ENCODE results near the gene CCDC159. TPM values are rescaled to one million over a fixed set of nuclear protein-coding genes. Genes with fewer than 3 reads are reported as not detected.
"Not testable (repeated sequence)": the region's sequence is repeated elsewhere in the genome, so short reads cannot be mapped to it uniquely, and the experiment has no call there.

Gene CCDC159
- total RNA-seq, 1 donor from 2014 or later = 22.3 TPM

DNA sequence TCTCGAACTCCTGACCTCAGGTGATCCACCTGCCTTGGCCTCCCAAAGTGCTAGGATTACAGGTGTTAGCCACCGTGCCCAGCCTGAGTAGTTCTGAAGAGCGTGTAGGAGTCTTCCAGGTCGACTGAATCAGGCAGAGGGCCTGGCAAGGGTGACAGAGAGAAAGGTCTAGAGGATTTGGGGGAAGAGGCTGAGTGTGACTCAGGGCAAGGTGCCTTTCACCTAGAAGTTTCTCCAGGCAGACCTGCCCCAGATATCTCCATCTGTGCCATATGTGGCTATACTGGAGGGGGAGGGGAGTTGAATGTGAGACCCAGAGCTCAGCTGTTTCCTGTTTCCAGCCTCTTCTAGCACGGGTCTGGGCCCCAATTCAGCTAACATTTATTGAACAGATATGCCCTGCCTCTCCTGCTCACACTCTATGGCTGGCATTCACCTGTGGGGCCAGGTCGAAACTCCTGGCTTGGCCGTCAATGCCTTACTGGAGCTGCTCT is 1.3 kb downstream of the CCDC159 start:
- H3K4me3 Mint-ChIP-seq (ENCODE audit: unreplicated experiment) = peak overlapping the region; percentile 56
- TF ChIP-seq, protein P1, sequence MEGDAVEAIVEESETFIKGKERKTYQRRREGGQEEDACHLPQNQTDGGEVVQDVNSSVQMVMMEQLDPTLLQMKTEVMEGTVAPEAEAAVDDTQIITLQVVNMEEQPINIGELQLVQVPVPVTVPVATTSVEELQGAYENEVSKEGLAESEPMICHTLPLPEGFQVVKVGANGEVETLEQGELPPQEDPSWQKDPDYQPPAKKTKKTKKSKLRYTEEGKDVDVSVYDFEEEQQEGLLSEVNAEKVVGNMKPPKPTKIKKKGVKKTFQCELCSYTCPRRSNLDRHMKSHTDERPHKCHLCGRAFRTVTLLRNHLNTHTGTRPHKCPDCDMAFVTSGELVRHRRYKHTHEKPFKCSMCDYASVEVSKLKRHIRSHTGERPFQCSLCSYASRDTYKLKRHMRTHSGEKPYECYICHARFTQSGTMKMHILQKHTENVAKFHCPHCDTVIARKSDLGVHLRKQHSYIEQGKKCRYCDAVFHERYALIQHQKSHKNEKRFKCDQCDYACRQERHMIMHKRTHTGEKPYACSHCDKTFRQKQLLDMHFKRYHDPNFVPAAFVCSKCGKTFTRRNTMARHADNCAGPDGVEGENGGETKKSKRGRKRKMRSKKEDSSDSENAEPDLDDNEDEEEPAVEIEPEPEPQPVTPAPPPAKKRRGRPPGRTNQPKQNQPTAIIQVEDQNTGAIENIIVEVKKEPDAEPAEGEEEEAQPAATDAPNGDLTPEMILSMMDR (IDR thresholded peaks at IDR 0.05; ENCODE audit: unreplicated experiment) = no peak
- H3K27ac Mint-ChIP-seq (ENCODE audit: unreplicated experiment) = peak overlapping the region; percentile 64
- peaks cover 14% of the 10 kb centered on the region for H3K27me3 Mint-ChIP-seq (ENCODE audit: unreplicated experiment)
- DNase-seq (ENCODE audit: low spot score) = no peak
- peaks cover 13% of the 10 kb centered on the region for H3K36me3 Mint-ChIP-seq (ENCODE audit: low read depth, unreplicated experiment)
- no peaks in the 10 kb centered on the region for H3K9me3 Mint-ChIP-seq (ENCODE audit: unreplicated experiment)
- H3K4me1 Mint-ChIP-seq (ENCODE audit: unreplicated experiment) = peaks cover 23% of the 10 kb centered on the region

GRCh38 chr19:11349171-11349570 is 2.9 kb downstream of the CCDC159 start:
- no peak for DNase-seq (ENCODE audit: low spot score)
- Mint-ChIP-seq H3K4me1 (ENCODE audit: unreplicated experiment) (peaks cover 23% of the 10 kb centered on the region), H3K27me3 (ENCODE audit: unreplicated experiment) (peaks cover 14% of the 10 kb centered on the region), H3K36me3 (ENCODE audit: low read depth, unreplicated experiment) (peaks cover 13% of the 10 kb centered on the region), H3K9me3 (ENCODE audit: unreplicated experiment) (no peaks in the 10 kb centered on the region), H3K4me3 (ENCODE audit: unreplicated experiment) (no peak overlapping the region), H3K27ac (ENCODE audit: unreplicated experiment) (no peak overlapping the region)
- TF ChIP-seq, protein P1 (IDR thresholded peaks at IDR 0.05; ENCODE audit: unreplicated experiment) = no peak

- DNase-seq (ENCODE audit: low spot score); H3K9me3 Mint-ChIP-seq (ENCODE audit: unreplicated experiment); H3K27ac Mint-ChIP-seq (ENCODE audit: unreplicated experiment); H3K4me3 Mint-ChIP-seq (ENCODE audit: unreplicated experiment): not testable (repeated sequence)
- Mint-ChIP-seq H3K4me1 (ENCODE audit: unreplicated experiment) (peaks cover 10% of the 10 kb centered on the region), H3K36me3 (ENCODE audit: low read depth, unreplicated experiment) (peaks cover 15% of the 10 kb centered on the region), H3K27me3 (ENCODE audit: unreplicated experiment) (peaks cover 24% of the 10 kb centered on the region)
Measured at GRCh38 chr19:11354102-11354501, 7.8 kb downstream of the CCDC159 start.

DNA sequence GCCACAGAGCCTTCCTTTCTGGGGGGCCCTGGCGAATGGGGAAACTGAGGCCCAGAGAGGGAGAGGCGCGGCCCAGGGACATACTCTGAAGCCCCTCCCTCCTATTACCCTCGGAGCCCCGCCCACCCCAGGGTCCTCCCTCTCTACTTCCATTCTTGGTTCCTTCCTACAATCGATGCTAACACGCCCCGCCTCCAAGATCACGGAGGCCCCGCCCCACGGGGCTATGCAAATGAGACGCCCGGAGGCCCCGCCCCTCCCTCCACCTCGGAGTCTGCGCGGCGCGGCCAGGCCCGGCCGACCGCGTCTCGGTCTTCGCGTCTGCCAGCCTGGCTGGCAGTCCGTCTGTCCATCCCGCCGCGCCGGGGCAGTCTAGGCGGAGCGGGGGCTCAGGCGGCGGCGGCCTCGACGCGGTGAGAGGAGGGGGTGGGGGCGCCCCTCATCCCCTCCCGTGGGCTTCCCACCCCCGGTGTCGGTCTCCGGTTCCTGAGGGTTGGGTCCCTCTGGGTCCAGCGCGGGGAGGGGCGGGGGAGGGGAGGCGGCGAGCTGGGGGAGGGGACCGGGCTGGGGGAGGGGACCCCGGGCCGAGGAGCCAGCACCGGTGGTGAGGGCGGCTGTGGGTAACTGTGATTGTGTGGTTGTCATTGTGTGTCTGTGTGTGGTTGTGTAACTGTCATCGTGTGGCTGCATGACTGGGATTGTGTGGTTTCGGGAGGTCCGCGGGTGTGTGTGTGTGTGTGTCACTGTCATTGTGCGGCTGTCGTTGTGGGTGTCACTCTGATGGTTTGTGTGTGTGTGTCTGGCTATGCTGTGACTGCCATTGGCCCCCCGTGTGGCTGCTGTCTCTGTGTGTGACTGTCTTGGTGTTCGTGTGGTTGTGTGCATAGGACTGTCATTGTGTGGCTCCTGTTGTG is 9.1 kb downstream of the CCDC159 start, which contains the start of gene PLPPR2:
Gene PLPPR2, plus strand, starts transcription at position 273 of the 914 bp plus-strand sequence. CDS start 2,242 bp downstream, outside the sequence.
- Mint-ChIP-seq H3K4me1 (ENCODE audit: unreplicated experiment) (peaks cover 10% of the 10 kb centered on the region), H3K9me3 (ENCODE audit: unreplicated experiment) (no peaks in the 10 kb centered on the region), H3K36me3 (ENCODE audit: low read depth, unreplicated experiment) (peaks cover 10% of the 10 kb centered on the region), H3K27me3 (ENCODE audit: unreplicated experiment) (peaks cover 25% of the 10 kb centered on the region), H3K27ac (ENCODE audit: unreplicated experiment) (peak within 1 kb of the TSS; percentile 82), H3K4me3 (ENCODE audit: unreplicated experiment) (peak within 1 kb of the TSS; percentile 89)
- TF ChIP-seq, protein P1 (IDR thresholded peaks at IDR 0.05; ENCODE audit: unreplicated experiment) = no peak
- peak; percentile 90 for DNase-seq (ENCODE audit: low spot score)

- no peaks in the 10 kb centered on the region for H3K9me3 Mint-ChIP-seq (ENCODE audit: unreplicated experiment)
- peak overlapping the region; percentile 89 for H3K4me3 Mint-ChIP-seq (ENCODE audit: unreplicated experiment)
- peaks cover 21% of the 10 kb centered on the region for H3K27me3 Mint-ChIP-seq (ENCODE audit: unreplicated experiment)
- TF ChIP-seq, protein P1 (IDR thresholded peaks at IDR 0.05; ENCODE audit: unreplicated experiment) = no peak
- DNase-seq (ENCODE audit: low spot score) = no peak
- H3K27ac Mint-ChIP-seq (ENCODE audit: unreplicated experiment) = peak overlapping the region; percentile 82
- H3K36me3 Mint-ChIP-seq (ENCODE audit: low read depth, unreplicated experiment) = peaks cover 10% of the 10 kb centered on the region
- peaks cover 10% of the 10 kb centered on the region for H3K4me1 Mint-ChIP-seq (ENCODE audit: unreplicated experiment)
Measured at GRCh38 chr19:11356074-11356397, 9.7 kb downstream of the CCDC159 start.

All from endothelial cell (in vitro differentiated cells).